HG03469 (cell line): Measurements from ENCODE around the gene ZNF407.

ENCODE experiments used
- ATAC-seq: cut with Tn5 transposase; IDR thresholded peaks from one replicate; pipeline ENCODE4 v1.9.1; 2021; ENCODE audit warnings: mild to moderate bottlenecking, moderate library complexity, moderate number of reproducible peaks; ENCODE audit not compliant: unreplicated experiment

ZNF407 gene

GRCh38 chr18:74914648-74915047 lies 317.0 kb downstream of the ZNF407 start:
- no peak for ATAC-seq

GRCh38 chr18:74916773-74917393 lies 319.2 kb downstream of the ZNF407 start:
- ATAC-seq = no peak

- ATAC-seq = no peak
These were observed 320.7 kb downstream of the ZNF407 start for GRCh38 chr18:74918276-74918790.

- no peak for ATAC-seq
These were observed 323.6 kb downstream of the ZNF407 start for GRCh38 chr18:74921057-74921820.

- no peak for ATAC-seq
These were observed 328.4 kb downstream of the ZNF407 start for GRCh38 chr18:74926051-74926450.

GRCh38 chr18:74928194-74928968 lies 330.7 kb downstream of the ZNF407 start:
- no peak for ATAC-seq

- no peak for ATAC-seq
These were observed 331.4 kb downstream of the ZNF407 start for GRCh38 chr18:74929110-74929509.

GRCh38 chr18:74930616-74931015 lies 332.9 kb downstream of the ZNF407 start:
- no peak for ATAC-seq

GRCh38 chr18:74933930-74934329 lies 336.3 kb downstream of the ZNF407 start:
- ATAC-seq = no peak

- ATAC-seq = no peak
These were observed 337.8 kb downstream of the ZNF407 start for GRCh38 chr18:74935434-74935833.

GRCh38 chr18:74936343-74936742 lies 338.7 kb downstream of the ZNF407 start:
- no peak for ATAC-seq

GRCh38 chr18:74937291-74937690 lies 339.6 kb downstream of the ZNF407 start:
- no peak for ATAC-seq

GRCh38 chr18:74940856-74941255 lies 343.2 kb downstream of the ZNF407 start:
- no peak for ATAC-seq

- ATAC-seq = peak; percentile 87
These were observed 344.7 kb downstream of the ZNF407 start for GRCh38 chr18:74942319-74942910.

- ATAC-seq = no peak
These were observed 347.0 kb downstream of the ZNF407 start for GRCh38 chr18:74944676-74945075.

GRCh38 chr18:74945774-74946545 lies 348.3 kb downstream of the ZNF407 start:
- no peak for ATAC-seq

- no peak for ATAC-seq
These were observed 349.1 kb downstream of the ZNF407 start for GRCh38 chr18:74946646-74947375.

GRCh38 chr18:74947417-74947816 lies 349.7 kb downstream of the ZNF407 start:
- ATAC-seq = no peak

- ATAC-seq = no peak
These were observed 350.2 kb downstream of the ZNF407 start for GRCh38 chr18:74947875-74948274.

- ATAC-seq = no peak
These were observed 351.9 kb downstream of the ZNF407 start for GRCh38 chr18:74949611-74950010.
